RWPE1 (cell line): Measurements from ENCODE around the gene BMI1.
"Not testable (repeated sequence)": the region's sequence is repeated elsewhere in the genome, so short reads cannot be mapped to it uniquely, and the experiment has no call there.

Experiments
- CTCF ChIA-PET: fragments of 350-600 bp; sonication (Branson Sonifier 250); formaldehyde crosslinking; extraction: SDS; loops from one replicate; lab custom pipeline; 2021; lab: Yijun Ruan, JAX
- POLR2A ChIA-PET: fragments of 400-600 bp; formaldehyde crosslinking; extraction: SDS; loops from one replicate; lab custom pipeline; 2020; ENCODE audit warnings: antibody characterized with exemption; ENCODE audit not compliant: low non-redundant PET; lab: Yijun Ruan, JAX
- DNase-seq: peaks from one replicate; pipeline ENCODE4 v3.0.0; 2012; ENCODE audit warnings: low spot score
- H3K27ac ChIP-seq: fragments of 450-650 bp; 2 replicates; pipeline ENCODE4 v1.5.1; 2017
- TF ChIP-seq, protein P1 (sequence below): fragments of 450-650 bp; conservative IDR thresholded peaks from 2 replicates; pipeline ENCODE4 v1.5.1; 2017; ENCODE audit warnings: low read depth, mild to moderate bottlenecking

The BMI1 gene

DNA sequence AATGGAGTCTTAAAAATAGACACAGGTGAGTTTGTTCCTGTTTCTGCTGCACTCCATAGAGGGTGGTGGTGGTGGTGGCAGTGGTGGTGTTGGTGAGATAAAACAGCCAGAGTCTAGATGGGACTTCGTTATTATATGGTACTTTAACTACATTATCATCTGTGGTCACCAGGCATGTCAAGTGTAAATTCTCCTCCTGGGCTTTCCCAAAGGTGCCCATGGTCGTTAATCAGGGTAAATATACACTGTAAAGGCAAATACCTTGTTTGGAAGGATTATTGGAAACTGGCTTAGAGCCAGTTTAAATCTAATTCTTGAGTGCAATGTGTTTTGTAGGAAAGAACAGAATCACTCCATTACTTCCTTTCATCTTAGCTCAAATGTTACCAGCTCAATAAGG, 26.2 kb upstream of the BMI1 start:
- POLR2A ChIA-PET: no interaction called here
- no peak for DNase-seq
- TF ChIP-seq, protein P1, sequence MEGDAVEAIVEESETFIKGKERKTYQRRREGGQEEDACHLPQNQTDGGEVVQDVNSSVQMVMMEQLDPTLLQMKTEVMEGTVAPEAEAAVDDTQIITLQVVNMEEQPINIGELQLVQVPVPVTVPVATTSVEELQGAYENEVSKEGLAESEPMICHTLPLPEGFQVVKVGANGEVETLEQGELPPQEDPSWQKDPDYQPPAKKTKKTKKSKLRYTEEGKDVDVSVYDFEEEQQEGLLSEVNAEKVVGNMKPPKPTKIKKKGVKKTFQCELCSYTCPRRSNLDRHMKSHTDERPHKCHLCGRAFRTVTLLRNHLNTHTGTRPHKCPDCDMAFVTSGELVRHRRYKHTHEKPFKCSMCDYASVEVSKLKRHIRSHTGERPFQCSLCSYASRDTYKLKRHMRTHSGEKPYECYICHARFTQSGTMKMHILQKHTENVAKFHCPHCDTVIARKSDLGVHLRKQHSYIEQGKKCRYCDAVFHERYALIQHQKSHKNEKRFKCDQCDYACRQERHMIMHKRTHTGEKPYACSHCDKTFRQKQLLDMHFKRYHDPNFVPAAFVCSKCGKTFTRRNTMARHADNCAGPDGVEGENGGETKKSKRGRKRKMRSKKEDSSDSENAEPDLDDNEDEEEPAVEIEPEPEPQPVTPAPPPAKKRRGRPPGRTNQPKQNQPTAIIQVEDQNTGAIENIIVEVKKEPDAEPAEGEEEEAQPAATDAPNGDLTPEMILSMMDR: no peak
- CTCF ChIA-PET: interaction anchor here (0.7 kb wide), 1 partner anchor 12 kb away, joined by 3 read pairs; no protein-coding TSS in a partner anchor
- H3K27ac ChIP-seq: no peak overlapping the region

- ChIA-PET POLR2A (no interaction called here), CTCF (no interaction called here)
- TF ChIP-seq, protein P1: no peak
- DNase-seq: no peak
- H3K27ac ChIP-seq: no peak overlapping the region
Observed at GRCh38 chr10:22301193-22301592, 19.7 kb upstream of the BMI1 start.

GRCh38 chr10:22303461-22303860, 17.4 kb upstream of the BMI1 start:
- DNase-seq: no peak

GRCh38 chr10:22305721-22306120, 15.2 kb upstream of the BMI1 start:
- TF ChIP-seq, protein P1: no peak
- CTCF ChIA-PET: no interaction called here
- POLR2A ChIA-PET: no interaction called here

More at GRCh38 chr10:22303461-22303860, 17.4 kb upstream of the BMI1 start:
- CTCF ChIA-PET: no interaction called here
- POLR2A ChIA-PET: no interaction called here
- TF ChIP-seq, protein P1: no peak
- H3K27ac ChIP-seq: no peak overlapping the region

GRCh38 chr10:22308390-22308789, 12.5 kb upstream of the BMI1 start:
- TF ChIP-seq, protein P1: no peak
- peak; percentile 38 for DNase-seq
- ChIA-PET CTCF (interaction anchor here (0.7 to 1.6 kb wide), 2 partner anchors 8 to 408 kb away, joined by 3 to 4 read pairs; partner anchors contain the start of gene COMMD3), POLR2A (no interaction called here)
- H3K27ac ChIP-seq: no peak overlapping the region

More at GRCh38 chr10:22305721-22306120, 15.2 kb upstream of the BMI1 start:
- H3K27ac ChIP-seq: no peak overlapping the region
- DNase-seq: no peak

- TF ChIP-seq, protein P1: no peak
- DNase-seq: no peak
Observed at GRCh38 chr10:22309180-22310000, 11.5 kb upstream of the BMI1 start.

GRCh38 chr10:22310012-22310411, 10.9 kb upstream of the BMI1 start:
- CTCF ChIA-PET: interaction anchor here (0.6 kb wide), 1 partner anchor 376 kb away, joined by 4 read pairs; no protein-coding TSS in a partner anchor
- POLR2A ChIA-PET, DNase-seq, H3K27ac ChIP-seq: not testable (repeated sequence)

More at GRCh38 chr10:22309180-22310000, 11.5 kb upstream of the BMI1 start:
- H3K27ac ChIP-seq: no peak overlapping the region
- CTCF ChIA-PET: interaction anchor here (0.6 kb wide), 1 partner anchor 375 kb away, joined by 4 read pairs; no protein-coding TSS in a partner anchor
- POLR2A ChIA-PET: no interaction called here
